NCI-H146 treated with DMSO at 0.1 percent for 48 hours (cell line): ENCODE measurements around the gene CRYBG3.

Experiments used
- DNase-seq: peaks from one replicate; lab custom pipeline; 2025; ENCODE audit not compliant: unreplicated experiment; lab: John Stamatoyannopoulos, UW

Gene CRYBG3

DNA sequence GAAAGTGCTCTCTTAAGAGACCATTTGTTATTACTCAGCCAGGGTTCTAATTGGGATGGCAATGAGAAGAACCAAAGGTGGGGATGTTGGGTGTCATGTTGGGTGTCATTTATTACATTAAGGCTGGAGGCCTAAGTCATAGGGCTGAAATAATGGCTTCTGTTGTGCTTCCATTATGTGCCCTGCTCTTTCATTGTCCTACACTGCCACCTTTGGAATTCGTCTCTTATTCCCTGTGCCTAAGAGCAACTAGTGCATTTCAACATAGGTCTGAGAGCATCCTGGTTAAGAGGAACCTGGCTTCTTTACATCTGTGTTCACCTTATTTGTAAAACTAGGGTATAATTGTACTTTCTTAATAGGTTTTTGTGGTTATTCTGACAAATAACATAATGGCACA is 118.2 kb downstream of the CRYBG3 start:
- DNase-seq: peak; percentile 5

DNA sequence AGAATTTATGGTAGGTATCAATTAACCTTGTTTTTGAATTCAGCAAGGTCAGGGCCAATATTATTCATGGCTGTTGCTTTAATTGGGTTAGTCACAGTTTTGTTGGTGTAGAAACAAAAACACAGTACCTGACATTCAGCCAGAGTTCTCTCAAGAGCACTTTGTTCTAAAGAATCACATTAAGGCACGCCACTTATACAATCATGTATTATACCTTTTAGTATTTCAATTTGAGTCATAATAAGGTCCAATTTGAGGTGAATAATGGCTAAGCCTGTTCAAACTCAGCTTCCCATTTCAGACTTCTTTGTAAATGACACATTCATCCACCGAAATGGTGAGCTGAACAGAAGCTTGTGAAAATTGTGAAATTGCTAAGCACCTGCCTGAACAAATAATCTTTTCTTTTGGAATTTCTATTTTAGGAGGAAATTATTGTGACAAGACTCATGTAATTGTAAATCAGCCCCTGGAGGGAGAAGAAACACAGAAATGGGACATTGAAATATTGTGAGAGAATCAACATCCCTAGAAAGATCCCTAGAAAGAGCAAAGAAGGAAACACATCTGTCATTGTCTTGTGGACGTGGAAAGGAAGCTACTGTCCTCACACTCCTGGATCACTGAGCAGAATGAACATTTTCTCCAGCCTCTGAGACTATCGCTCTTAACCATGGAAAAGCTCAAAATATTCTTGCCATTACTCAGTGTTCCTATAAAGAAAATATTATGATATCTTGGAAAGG is 121.2 kb downstream of the CRYBG3 start:
- DNase-seq: peak; percentile 7

DNA sequence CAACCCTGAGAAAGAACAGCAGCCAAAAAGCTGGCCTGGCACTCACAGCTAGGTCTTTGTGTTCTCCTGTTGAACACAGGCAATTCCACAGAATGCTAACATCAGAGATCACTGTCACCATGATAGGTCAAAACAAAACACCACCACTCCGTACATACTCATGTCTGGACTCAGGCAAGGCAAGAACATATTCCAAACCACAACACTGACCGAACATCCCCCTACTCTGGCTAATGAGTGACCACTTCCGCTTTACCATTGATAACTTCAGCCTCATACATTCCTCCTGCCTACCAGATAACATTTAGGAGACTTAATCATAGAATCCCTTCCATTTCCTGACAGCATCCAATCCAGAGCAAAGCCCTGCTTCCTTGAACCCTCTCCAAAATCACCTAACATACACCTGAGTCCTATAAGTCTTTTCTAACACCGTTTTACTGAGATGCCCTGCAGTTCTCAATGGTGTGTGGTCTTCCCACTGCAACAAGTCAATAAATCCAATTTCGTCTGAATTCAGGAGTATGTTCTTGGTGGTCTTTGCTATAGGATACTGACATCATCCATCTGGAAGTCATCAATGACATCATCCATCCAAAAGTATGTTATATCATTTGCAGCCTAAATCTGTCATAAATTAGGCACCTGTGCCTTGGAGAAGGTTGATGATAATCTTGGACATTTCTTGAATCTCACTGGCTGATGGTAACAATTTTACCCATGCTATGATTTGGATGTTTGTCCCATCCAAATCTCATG is 126.7 kb downstream of the CRYBG3 start:
- DNase-seq: no peak

DNA sequence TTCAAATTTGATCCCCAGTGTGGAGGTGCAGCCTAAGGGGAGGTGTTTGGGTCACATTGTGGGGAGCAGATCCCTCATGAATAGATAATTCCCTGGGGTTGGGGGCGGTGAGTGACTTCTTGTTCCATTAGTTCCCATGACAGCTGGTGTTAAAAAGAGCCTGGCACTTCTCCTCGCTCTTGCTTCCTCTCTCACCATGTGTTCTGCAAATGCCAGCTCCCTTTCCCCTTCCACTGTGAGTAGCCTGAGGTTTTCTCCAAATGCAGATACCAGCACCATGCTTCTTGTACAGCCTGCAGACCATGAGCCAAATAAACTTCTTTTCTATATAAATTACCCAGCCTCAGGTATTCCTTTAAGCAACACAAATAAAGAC is 127.3 kb downstream of the CRYBG3 start:
- no peak for DNase-seq

DNA sequence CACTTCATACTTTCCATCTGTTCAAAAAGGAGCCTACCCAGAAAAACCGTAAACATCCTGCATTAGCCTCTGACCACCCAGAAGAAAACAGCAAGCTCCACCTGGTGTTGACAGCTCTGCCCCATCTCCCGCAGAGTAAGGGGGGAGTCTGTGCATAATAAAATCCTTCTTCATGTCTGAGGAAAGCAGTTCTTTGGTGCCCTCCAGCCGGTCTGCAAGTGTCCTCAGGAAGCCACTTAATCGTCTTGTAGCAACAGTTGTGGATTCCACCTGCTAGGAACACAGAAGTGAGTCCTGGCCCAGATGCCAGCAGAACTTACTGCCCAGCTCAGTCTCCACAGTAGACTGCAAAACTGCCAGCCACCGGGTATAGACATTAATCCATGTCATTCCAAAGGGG is 127.9 kb downstream of the CRYBG3 start:
- DNase-seq: no peak

DNA sequence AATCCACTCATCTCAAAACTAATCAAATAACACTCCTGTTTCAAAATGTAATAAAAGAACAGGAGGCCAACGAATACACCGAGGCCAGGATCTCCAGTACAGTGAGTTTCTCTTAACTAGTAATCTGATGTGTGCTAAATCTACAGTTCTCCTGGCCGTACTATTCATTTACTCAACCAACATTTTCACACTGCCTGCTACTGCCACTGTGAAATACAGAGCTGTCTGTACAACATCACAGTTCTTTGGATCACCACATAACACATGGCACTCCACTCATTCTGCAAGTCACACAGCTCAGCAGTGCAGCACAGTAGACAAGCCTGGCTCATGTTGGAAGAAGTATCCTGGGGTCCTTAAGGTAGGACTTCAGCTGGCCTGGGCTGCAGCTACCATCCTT is 128.5 kb downstream of the CRYBG3 start:
- DNase-seq: no peak

DNA sequence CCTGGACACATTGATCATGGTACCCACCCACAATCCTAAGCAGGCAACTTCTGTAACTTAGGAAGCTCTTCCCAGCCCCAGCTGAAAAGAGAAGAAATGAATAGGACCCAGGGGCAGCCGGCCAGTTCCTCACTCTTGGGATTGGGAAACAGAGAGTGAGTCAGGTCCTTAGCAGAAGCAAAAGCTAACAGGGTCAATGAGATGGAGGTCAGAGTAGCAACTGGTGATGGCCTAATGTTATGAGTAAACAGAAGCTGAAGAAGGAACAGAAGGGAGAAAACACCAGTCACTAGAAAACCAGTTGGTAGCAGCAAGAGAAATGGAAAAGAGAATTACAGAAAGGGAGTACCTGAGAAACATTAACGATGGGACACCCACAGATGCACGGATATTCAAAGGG is 130.5 kb downstream of the CRYBG3 start:
- DNase-seq: no peak

DNA sequence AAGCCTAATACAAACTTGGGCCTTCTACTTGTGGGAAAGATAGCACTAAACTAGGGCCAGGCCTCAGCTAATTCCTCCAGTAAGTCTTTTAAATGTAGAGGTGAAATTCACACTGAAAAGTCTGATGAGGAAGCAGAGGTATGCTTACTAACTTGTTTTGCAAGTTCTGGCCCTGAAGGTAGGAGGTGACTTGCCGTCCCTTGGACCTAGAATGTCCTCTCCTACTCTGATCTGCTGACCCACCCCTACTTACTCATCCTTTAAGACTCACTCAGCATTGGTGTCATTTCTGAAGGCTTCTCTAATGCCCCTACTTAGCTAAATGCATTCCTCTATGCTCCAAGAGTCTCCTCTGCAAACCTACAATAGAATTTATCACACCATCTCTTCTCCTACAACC is 131.1 kb downstream of the CRYBG3 start:
- DNase-seq: no peak

DNA sequence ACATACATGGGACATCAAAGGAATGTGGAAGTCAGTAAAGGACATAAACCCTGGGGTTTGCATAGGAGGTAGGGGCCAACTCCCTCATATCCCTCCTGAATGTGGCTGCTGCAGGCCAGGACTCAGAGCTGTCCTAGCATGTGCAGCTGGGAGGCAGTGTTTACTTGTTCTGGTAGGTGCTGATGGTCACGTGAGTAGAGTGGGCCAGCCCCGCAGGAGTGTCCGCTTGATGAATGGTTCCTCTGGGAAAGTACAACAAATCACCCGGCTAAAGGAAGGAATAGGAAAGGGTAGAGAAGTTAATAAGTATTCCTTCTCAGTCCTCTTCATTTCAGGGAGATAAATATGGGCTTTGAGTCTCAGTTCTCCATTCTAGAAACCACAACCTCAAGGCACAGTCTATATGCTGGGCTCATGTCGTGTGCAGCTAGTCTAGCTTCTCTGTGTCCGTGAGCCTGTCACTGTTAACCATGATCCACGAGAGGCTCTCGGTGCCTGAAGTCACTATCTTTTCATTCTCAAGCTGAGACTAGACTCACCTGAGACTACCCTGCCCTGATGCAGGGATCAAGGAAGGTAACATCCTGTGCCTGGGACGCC is 132.5 kb downstream of the CRYBG3 start:
- no peak for DNase-seq

DNA sequence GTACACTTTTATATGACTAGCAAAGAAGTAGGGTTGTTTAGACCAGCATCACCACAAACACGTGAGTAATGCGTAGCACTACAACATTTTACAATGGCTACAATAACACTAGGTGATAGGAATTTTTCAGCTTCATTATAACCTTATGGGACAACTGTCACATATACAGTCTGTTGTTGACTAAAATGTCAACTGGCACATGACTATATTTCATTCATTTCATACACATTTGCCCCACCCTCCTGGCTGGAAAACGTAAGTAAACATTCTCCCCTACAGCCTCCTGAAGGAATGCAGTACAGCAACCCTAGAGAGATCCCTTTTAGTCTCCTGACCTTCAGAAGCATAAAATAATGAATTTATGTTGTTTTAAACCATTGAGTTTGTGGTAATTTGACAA is 134.2 kb downstream of the CRYBG3 start:
- DNase-seq: no peak

DNA sequence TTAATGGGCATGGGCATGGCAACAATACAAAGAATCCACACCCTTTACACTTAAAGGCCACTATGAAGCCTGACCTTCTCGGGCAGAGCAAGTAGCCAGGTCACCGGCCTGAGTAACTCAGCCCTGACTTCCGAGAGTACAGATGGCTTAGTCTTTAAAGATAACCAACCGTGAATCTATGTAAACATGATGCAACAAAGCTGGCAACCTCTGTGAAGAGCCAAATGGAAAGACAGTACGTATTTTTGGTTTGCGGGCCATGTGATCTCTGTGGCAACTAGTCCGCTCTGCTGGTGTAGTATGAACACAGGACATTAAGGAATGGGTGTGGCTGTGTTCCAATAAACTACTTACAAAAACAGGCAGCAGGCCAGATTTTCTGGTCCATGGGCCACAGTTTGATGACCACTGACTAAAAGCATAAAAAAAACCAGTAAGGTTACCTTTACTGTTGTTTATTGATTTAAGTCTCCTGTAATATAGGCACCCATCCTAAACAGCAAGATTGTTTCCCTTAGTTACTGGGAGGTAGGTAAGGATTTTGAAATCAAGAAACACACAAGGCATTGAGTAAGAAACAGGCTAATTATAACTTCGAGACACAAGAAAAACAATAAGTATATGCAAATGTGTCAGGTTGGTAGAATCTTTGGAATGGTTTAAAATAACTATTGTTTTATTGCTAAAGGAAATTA is 136.0 kb downstream of the CRYBG3 start:
- no peak for DNase-seq

DNA sequence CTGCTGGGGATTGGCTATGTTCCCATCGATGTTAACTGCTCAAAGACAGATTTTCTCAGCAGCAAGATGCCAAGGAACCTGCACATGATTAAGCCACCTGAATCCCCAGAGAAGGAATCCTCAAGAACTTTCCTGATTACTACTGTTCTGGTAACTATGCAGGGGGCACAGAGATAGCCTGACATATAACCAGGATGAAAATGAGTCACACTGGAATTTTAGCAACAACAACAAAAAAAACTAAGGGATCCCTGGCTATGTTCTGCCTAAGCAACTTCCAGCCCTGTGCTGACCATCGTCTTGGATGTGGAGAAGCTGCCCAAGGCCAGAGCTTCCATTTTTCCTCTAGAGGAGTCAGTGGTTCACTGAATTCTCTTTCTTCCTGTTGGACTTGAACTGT is 136.6 kb downstream of the CRYBG3 start:
- no peak for DNase-seq

DNA sequence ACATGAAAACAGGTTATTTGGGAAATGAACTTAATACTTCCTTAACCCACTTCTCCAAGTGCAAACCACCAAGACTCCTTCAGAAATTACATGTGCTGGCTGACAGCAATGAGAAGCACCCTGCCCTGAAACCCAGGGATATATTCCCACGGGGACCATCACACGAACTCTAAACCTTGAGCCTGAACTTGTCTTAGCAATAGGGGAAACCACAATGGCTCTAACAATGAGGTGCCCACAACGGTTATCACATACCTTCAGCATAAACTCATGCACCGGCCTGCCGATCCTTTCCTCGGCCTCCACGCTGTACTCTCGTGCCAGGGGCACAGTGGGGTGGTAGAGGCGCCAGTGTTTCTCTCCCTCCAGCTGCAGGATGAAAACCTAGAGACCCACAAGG is 137.0 kb downstream of the CRYBG3 start:
- DNase-seq: no peak

DNA sequence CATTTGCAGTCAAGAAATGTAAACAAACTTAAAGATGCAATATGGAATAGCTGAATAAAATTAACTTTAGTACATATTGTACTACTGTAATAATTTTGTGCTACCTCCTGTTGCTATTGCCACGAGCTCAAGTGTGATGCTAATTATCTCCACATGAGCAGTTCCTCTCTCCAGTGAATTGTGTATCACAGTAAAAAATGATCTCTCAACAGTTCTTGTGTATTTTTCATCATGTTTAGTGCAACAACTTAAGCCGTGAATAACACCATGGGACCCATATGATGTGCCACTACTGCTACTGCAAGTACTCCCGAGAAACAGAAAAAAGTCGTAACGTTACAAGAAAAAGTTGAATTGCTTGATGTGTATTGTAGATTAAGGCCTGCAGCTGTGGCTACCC is 138.1 kb downstream of the CRYBG3 start:
- DNase-seq: no peak

DNA sequence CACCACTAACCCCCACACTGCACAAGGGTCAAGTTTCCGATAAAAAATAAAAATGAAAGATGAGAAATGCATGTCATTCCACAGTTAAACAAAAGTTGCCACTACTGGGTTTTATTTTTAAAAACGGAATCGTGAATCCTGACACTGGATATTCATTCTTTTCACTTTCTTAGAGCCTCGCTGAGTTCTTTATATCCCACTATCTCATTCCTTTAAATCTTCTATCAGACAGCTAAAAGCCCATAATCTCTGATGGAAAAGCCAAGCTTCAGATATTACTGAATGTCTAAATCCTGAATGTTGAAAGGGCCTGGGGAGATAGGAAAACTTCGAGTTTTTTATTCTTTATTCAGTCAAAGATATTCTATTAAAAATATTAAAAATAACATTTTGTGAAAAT is 138.7 kb downstream of the CRYBG3 start:
- DNase-seq: no peak

DNA sequence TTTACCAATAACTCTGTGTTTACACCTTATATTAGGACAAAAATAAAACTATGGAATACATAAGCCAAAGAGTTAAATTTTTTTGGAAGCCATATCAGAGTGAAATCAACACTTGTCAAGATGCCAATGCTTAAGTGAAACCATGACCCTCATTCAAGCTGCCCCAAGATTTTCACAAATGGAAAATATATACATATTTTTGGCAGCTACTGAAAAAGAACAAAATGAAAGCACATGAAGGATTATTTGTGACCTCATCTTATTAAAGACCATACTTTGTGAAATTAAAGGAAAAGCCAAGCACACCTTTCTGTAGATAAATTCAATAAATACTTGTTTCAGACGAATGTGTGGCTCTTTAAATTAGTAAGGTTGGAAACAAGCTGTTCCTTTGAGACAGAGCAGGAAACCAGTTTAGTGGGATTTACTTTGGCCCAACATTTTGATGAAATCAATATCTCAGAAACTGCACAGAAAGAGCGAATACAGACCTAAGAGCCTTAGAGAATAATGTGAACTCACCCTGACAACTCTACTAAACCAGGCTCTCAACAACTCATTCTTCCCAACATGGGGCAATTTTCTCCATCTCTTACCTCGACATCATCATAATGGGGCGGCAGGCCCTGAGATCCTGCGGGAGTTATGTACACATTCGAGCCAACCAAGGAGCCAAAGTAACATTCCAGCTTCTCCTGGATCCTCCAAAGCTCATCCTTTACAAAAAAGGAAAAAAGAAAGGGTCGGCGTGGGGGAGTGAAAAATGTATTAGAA is 139.4 kb downstream of the CRYBG3 start:
- no peak for DNase-seq

DNA sequence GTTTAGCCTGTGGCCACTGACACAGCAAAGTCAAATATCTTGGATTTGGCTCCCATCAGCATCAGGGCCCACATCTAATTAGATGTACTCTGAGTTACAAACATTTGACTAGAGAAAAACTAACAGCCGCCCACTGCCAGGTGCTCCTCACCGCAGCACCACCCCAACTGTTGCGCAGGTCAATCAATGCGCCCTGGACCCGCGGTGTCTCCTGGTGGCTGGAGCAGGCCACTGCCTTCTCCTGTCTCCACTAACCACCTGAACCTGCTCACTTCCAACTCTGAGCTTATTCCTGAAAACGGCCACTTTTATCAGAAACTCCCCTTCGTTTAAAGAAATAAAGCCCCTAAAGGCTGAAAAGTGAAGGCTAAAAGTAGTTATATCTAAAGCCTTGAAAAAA is 146.2 kb downstream of the CRYBG3 start:
- peak; percentile 11 for DNase-seq

DNA sequence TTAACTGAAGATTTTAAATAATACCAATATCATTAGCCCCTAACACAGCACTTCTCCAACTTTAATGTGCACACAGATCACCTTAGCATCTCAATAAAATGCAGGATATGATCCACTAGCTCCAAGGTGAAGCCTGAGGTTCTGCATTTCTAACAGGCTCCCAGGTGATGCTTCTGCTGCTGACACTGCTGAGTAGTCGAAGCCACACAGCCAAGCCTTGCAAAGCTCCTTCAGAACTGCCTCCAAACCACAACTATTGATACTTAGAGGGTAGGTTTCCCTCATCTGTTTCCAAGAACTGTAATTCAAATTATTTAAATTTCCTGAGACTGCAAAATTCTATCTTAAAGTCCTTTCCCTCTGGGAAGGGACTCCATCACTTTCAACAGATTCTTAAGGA is 146.6 kb downstream of the CRYBG3 start:
- DNase-seq: no peak

DNA sequence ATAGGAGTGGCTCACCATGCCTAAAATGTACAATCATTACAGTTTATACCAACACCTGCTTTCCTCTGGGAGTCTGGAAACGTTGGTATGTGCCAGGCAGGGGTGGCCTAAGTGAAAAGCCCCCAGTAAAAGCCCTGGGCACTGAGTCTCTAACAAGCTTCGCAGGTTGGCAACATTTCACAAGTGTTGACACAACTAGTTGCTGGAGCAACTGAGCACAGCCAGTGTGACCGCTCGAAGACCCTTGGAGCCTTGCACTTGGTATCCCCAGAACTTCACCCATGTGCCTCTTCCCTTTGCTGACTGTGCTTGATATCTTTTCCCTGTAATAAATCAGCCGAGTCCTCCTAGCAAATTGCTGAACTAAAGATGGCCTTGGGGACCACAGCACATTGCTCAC is 147.7 kb downstream of the CRYBG3 start:
- DNase-seq: no peak

DNA sequence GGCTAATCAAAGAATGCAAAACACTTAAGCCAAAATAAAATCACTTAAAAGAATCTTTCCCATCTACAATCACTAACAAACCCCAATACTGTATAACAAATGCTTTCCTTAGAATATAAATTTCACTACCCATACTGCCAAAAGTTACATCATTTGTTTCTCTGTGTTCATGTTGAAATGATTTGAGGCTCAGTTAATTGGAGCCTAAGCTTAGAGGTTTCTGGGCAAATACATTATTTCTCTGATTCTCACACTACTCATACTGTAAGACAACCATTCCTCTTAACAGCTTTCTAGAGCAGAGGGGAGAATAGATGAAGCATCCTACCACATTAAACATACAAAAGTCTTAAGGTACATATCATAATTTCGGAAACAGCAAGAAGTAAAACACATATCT is 148.3 kb downstream of the CRYBG3 start:
- DNase-seq: no peak
